HEK293 (cell line): ENCODE measurements around the gene TOPBP1.
A peak's percentile ranks its signal among the peaks of the same experiment; 100 is the strongest.

Source experiments
- CTCF ChIA-PET: fragments of 350-600 bp; formaldehyde crosslinking; extraction: SDS; loops from one replicate; lab custom pipeline; 2021; ENCODE audit warnings: antibody characterized with exemption; lab: Yijun Ruan, JAX
- POLR2A ChIA-PET: fragments of 300-600 bp; formaldehyde crosslinking; extraction: SDS; loops from one replicate; lab custom pipeline; 2020; ENCODE audit warnings: antibody characterized with exemption, inconsistent platforms; lab: Yijun Ruan, JAX
- H3K27ac ChIP-seq: fragments of 200-500 bp; sonication (Bioruptor generic); 2 replicates; pipeline ENCODE4 v1.5.1; 2014; ENCODE audit warnings: low read depth, low read length, control low read depth, inconsistent platforms; ENCODE audit errors: extremely low read depth
- H3K36me3 ChIP-seq, 2 experiments: fragments of 200-500 bp in 1 of 2; sonication (Bioruptor generic) in 1 of 2; 1 replicate in 1 of 2; 2 replicates in 1 of 2; pipeline ENCODE4 v1.5.1; 2014 to 2017; ENCODE audit warnings: inconsistent platforms in 2 of 2, low read length in 2 of 2; ENCODE audit not compliant: control insufficient read depth in 2 of 2, insufficient read depth in 1 of 2
- H3K4me1 ChIP-seq: fragments of 200-500 bp; sonication (Bioruptor generic); 2 replicates; pipeline ENCODE4 v1.5.1; 2014; ENCODE audit warnings: mild to moderate bottlenecking, low read length, inconsistent platforms; ENCODE audit not compliant: control insufficient read depth, insufficient read depth
- H3K4me3 ChIP-seq: 2 replicates; pipeline ENCODE4 v1.5.1; 2011; ENCODE audit warnings: low read depth, mild to moderate bottlenecking, control low read depth, low read length, moderate library complexity
- H3K9me3 ChIP-seq: fragments of 200-500 bp; sonication (Bioruptor generic); 2 replicates; pipeline ENCODE4 v1.5.1; 2014; ENCODE audit warnings: low read depth, low read length, inconsistent platforms; ENCODE audit not compliant: control insufficient read depth, insufficient read depth
- BCL11B ChIP-seq: fragments of 450-650 bp; formaldehyde crosslinking; IDR thresholded peaks from 2 replicates; pipeline ENCODE4 v1.5.1; 2016; ENCODE audit warnings: low read depth, missing biosample characterization, missing genetic modification characterization
- GLIS1 ChIP-seq: fragments of 450-650 bp; formaldehyde crosslinking; IDR thresholded peaks from 2 replicates; pipeline ENCODE4 v1.5.1; 2016; ENCODE audit warnings: missing biosample characterization, missing genetic modification characterization
- KLF1 ChIP-seq: fragments of 450-650 bp; formaldehyde crosslinking; IDR thresholded peaks from 2 replicates; pipeline ENCODE4 v1.5.1; 2016; ENCODE audit warnings: missing biosample characterization, missing genetic modification characterization
- ZFHX2 ChIP-seq: fragments of 450-650 bp; formaldehyde crosslinking; conservative IDR thresholded peaks from 2 replicates; pipeline ENCODE4 v1.5.1; 2016; ENCODE audit warnings: missing biosample characterization, missing genetic modification characterization
- ZNF169 ChIP-seq: fragments of 450-650 bp; formaldehyde crosslinking; IDR thresholded peaks from 2 replicates; pipeline ENCODE4 v1.5.1; 2016; ENCODE audit warnings: missing biosample characterization, missing genetic modification characterization
- ZNF19 ChIP-seq: fragments of 450-650 bp; formaldehyde crosslinking; IDR thresholded peaks from 2 replicates; pipeline ENCODE4; 2016; ENCODE audit warnings: missing biosample characterization, missing genetic modification characterization, low read depth
- ZNF211 ChIP-seq: fragments of 450-650 bp; formaldehyde crosslinking; IDR thresholded peaks from 2 replicates; pipeline ENCODE4 v1.5.1; 2016; ENCODE audit warnings: low read depth, missing biosample characterization, missing genetic modification characterization
- ZNF223 ChIP-seq: fragments of 450-650 bp; formaldehyde crosslinking; IDR thresholded peaks from 2 replicates; pipeline ENCODE4 v1.5.1; 2016; ENCODE audit warnings: missing biosample characterization, missing genetic modification characterization
- ZNF335 ChIP-seq: fragments of 450-650 bp; formaldehyde crosslinking; conservative IDR thresholded peaks from 2 replicates; pipeline ENCODE4 v1.5.1; 2016; ENCODE audit warnings: missing biosample characterization, missing genetic modification characterization
- ZNF433 ChIP-seq: fragments of 450-650 bp; formaldehyde crosslinking; IDR thresholded peaks from 2 replicates; pipeline ENCODE4 v1.5.1; 2016; ENCODE audit warnings: missing biosample characterization, missing genetic modification characterization, low read depth
- ZNF510 ChIP-seq: fragments of 450-650 bp; formaldehyde crosslinking; IDR thresholded peaks from 2 replicates; pipeline ENCODE4 v1.5.1; 2018; ENCODE audit warnings: mild to moderate bottlenecking, missing genetic modification characterization, missing biosample characterization; ENCODE audit not compliant: insufficient replicate concordance
- ZNF621 ChIP-seq: fragments of 450-650 bp; formaldehyde crosslinking; IDR thresholded peaks from 2 replicates; pipeline ENCODE4 v1.5.1; 2017; ENCODE audit warnings: missing biosample characterization, missing genetic modification characterization
- ZNF626 ChIP-seq: fragments of 450-650 bp; sonication (Bioruptor Pico); formaldehyde crosslinking; IDR thresholded peaks from 2 replicates; pipeline ENCODE4 v1.5.1; 2018; ENCODE audit warnings: missing biosample characterization, missing genetic modification characterization, inconsistent platforms
- ZNF677 ChIP-seq: fragments of 450-650 bp; IDR thresholded peaks from 2 replicates; pipeline ENCODE4 v1.5.0; 2018; ENCODE audit warnings: missing biosample characterization, mild to moderate bottlenecking, missing genetic modification characterization, moderate library complexity
- ZNF776 ChIP-seq: fragments of 450-650 bp; formaldehyde crosslinking; IDR thresholded peaks from 2 replicates; pipeline ENCODE4 v1.5.0; 2017; ENCODE audit warnings: missing biosample characterization, missing genetic modification characterization, borderline replicate concordance
- TF ChIP-seq, protein P1 (sequence below): fragments of 450-650 bp; formaldehyde crosslinking; IDR thresholded peaks from 2 replicates; pipeline ENCODE4 v1.5.1; 2016; ENCODE audit warnings: missing biosample characterization, missing genetic modification characterization
- TF ChIP-seq, protein P2 (sequence below): fragments of 450-650 bp; formaldehyde crosslinking; IDR thresholded peaks from 2 replicates; pipeline ENCODE4 v1.5.1; 2016; ENCODE audit warnings: missing biosample characterization, missing genetic modification characterization
- TF ChIP-seq, protein P3 (sequence below): fragments of 450-650 bp; formaldehyde crosslinking; IDR thresholded peaks from 2 replicates; pipeline ENCODE4 v1.5.1; 2016; ENCODE audit warnings: missing biosample characterization, missing genetic modification characterization, low read depth
- TF ChIP-seq, protein P4 (sequence below): fragments of 450-650 bp; formaldehyde crosslinking; IDR thresholded peaks from 2 replicates; pipeline ENCODE4 v1.5.1; 2016; ENCODE audit warnings: missing biosample characterization, missing genetic modification characterization
- TF ChIP-seq, protein P5 (sequence below): fragments of 450-650 bp; formaldehyde crosslinking; IDR thresholded peaks from 2 replicates; pipeline ENCODE4 v1.5.1; 2016; ENCODE audit warnings: missing biosample characterization, missing genetic modification characterization
- TF ChIP-seq, protein P6 (sequence below): fragments of 450-650 bp; formaldehyde crosslinking; IDR thresholded peaks from 2 replicates; pipeline ENCODE4 v1.5.1; 2017; ENCODE audit warnings: missing biosample characterization, missing genetic modification characterization
- TF ChIP-seq, protein P7 (sequence below): fragments of 450-650 bp; formaldehyde crosslinking; IDR thresholded peaks from 2 replicates; pipeline ENCODE4 v1.5.1; 2016; ENCODE audit warnings: missing biosample characterization, missing genetic modification characterization

Gene TOPBP1

DNA sequence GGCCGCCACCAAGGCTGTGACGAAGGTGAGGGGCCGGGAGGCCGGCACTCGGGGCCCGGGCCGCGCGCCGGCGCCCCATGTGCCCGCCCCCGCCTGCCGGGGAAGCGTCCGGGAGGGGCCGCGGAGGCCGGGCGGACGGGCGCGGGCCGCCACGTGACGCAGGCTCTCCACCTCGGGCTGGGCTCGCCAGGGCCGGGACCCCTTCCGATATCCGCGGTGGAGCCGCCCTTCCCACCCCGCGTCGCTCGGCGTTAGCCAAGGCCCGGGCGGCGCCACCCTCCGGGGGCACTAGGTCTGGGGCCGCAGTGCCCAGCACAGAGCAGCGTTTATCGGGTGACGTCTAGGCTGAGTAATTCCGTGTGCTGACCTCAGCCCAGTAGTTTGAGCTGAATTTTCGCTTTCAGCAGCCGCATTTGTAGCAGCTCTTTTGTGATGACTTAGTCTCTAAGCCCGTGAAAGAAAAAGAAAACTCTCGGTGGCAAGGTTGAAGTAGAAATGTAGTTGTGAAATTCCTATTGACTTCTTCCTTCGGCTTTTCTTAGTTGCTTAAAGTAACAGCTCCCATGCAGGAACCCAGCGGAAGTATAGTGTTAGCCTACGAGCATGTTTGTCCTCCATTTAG lies 87.4 kb downstream of the TOPBP1 start:
- peaks cover 3% of the 10 kb centered on the region; the same call in 1 of the 2 replicates for H3K4me1 ChIP-seq
- H3K9me3 ChIP-seq, result no peaks in the 10 kb centered on the region
- peaks cover 13 to 44% of the 10 kb centered on the region in 2 experiments for H3K36me3 ChIP-seq
- H3K27ac ChIP-seq, result peak overlapping the region; percentile 89
- ChIA-PET CTCF (no interaction called here), POLR2A (interaction anchor here (0.6 to 1.4 kb wide), 4 partner anchors 27 to 656 kb away, joined by 3 to 7 read pairs (median 4); no protein-coding TSS in a partner anchor)
- H3K4me3 ChIP-seq, result peak overlapping the region; percentile 85
- TF ChIP-seq, protein P1, sequence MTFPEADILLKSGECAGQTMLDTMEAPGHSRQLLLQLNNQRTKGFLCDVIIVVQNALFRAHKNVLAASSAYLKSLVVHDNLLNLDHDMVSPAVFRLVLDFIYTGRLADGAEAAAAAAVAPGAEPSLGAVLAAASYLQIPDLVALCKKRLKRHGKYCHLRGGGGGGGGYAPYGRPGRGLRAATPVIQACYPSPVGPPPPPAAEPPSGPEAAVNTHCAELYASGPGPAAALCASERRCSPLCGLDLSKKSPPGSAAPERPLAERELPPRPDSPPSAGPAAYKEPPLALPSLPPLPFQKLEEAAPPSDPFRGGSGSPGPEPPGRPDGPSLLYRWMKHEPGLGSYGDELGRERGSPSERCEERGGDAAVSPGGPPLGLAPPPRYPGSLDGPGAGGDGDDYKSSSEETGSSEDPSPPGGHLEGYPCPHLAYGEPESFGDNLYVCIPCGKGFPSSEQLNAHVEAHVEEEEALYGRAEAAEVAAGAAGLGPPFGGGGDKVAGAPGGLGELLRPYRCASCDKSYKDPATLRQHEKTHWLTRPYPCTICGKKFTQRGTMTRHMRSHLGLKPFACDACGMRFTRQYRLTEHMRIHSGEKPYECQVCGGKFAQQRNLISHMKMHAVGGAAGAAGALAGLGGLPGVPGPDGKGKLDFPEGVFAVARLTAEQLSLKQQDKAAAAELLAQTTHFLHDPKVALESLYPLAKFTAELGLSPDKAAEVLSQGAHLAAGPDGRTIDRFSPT (tag by site-specific recombination), result peak; percentile 73
- TF ChIP-seq ZNF677 (tag by site-specific recombination), result no peak
- peak; percentile 36; the same call in 1 of the 2 replicates for TF ChIP-seq GLIS1 (tag by site-specific recombination)
- no peak for TF ChIP-seq ZNF621 (tag by site-specific recombination)
- TF ChIP-seq, protein P2, sequence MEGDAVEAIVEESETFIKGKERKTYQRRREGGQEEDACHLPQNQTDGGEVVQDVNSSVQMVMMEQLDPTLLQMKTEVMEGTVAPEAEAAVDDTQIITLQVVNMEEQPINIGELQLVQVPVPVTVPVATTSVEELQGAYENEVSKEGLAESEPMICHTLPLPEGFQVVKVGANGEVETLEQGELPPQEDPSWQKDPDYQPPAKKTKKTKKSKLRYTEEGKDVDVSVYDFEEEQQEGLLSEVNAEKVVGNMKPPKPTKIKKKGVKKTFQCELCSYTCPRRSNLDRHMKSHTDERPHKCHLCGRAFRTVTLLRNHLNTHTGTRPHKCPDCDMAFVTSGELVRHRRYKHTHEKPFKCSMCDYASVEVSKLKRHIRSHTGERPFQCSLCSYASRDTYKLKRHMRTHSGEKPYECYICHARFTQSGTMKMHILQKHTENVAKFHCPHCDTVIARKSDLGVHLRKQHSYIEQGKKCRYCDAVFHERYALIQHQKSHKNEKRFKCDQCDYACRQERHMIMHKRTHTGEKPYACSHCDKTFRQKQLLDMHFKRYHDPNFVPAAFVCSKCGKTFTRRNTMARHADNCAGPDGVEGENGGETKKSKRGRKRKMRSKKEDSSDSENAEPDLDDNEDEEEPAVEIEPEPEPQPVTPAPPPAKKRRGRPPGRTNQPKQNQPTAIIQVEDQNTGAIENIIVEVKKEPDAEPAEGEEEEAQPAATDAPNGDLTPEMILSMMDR, result peak; percentile 25; the same call in 1 of the 2 replicates
- TF ChIP-seq BCL11B (tag by site-specific recombination), result no peak
- TF ChIP-seq ZNF19 (tag by site-specific recombination), result no peak
- TF ChIP-seq ZNF223 (tag by site-specific recombination), result no peak
- TF ChIP-seq, protein P3, sequence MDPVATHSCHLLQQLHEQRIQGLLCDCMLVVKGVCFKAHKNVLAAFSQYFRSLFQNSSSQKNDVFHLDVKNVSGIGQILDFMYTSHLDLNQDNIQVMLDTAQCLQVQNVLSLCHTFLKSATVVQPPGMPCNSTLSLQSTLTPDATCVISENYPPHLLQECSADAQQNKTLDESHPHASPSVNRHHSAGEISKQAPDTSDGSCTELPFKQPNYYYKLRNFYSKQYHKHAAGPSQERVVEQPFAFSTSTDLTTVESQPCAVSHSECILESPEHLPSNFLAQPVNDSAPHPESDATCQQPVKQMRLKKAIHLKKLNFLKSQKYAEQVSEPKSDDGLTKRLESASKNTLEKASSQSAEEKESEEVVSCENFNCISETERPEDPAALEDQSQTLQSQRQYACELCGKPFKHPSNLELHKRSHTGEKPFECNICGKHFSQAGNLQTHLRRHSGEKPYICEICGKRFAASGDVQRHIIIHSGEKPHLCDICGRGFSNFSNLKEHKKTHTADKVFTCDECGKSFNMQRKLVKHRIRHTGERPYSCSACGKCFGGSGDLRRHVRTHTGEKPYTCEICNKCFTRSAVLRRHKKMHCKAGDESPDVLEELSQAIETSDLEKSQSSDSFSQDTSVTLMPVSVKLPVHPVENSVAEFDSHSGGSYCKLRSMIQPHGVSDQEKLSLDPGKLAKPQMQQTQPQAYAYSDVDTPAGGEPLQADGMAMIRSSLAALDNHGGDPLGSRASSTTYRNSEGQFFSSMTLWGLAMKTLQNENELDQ (tag by site-specific recombination), result no peak
- TF ChIP-seq ZNF626 (tag by site-specific recombination), result no peak
- TF ChIP-seq, protein P4, sequence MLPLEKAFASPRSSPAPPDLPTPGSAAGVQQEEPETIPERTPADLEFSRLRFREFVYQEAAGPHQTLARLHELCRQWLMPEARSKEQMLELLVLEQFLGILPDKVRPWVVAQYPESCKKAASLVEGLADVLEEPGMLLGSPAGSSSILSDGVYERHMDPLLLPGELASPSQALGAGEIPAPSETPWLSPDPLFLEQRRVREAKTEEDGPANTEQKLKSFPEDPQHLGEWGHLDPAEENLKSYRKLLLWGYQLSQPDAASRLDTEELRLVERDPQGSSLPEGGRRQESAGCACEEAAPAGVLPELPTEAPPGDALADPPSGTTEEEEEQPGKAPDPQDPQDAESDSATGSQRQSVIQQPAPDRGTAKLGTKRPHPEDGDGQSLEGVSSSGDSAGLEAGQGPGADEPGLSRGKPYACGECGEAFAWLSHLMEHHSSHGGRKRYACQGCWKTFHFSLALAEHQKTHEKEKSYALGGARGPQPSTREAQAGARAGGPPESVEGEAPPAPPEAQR, result no peak
- no peak for TF ChIP-seq ZNF169
- TF ChIP-seq, protein P5, sequence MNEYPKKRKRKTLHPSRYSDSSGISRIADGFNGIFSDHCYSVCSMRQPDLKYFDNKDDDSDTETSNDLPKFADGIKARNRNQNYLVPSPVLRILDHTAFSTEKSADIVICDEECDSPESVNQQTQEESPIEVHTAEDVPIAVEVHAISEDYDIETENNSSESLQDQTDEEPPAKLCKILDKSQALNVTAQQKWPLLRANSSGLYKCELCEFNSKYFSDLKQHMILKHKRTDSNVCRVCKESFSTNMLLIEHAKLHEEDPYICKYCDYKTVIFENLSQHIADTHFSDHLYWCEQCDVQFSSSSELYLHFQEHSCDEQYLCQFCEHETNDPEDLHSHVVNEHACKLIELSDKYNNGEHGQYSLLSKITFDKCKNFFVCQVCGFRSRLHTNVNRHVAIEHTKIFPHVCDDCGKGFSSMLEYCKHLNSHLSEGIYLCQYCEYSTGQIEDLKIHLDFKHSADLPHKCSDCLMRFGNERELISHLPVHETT (tag by site-specific recombination), result no peak
- peak; percentile 36; the same call in 1 of the 2 replicates for TF ChIP-seq ZNF335
- TF ChIP-seq KLF1, result no peak
- TF ChIP-seq, protein P6, sequence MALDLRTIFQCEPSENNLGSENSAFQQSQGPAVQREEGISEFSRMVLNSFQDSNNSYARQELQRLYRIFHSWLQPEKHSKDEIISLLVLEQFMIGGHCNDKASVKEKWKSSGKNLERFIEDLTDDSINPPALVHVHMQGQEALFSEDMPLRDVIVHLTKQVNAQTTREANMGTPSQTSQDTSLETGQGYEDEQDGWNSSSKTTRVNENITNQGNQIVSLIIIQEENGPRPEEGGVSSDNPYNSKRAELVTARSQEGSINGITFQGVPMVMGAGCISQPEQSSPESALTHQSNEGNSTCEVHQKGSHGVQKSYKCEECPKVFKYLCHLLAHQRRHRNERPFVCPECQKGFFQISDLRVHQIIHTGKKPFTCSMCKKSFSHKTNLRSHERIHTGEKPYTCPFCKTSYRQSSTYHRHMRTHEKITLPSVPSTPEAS (tag by site-specific recombination), result no peak
- no peak for TF ChIP-seq ZNF211
- TF ChIP-seq ZNF776 (tag by site-specific recombination), result no peak
- TF ChIP-seq ZNF510 (tag by site-specific recombination), result no peak
- TF ChIP-seq, protein P7, sequence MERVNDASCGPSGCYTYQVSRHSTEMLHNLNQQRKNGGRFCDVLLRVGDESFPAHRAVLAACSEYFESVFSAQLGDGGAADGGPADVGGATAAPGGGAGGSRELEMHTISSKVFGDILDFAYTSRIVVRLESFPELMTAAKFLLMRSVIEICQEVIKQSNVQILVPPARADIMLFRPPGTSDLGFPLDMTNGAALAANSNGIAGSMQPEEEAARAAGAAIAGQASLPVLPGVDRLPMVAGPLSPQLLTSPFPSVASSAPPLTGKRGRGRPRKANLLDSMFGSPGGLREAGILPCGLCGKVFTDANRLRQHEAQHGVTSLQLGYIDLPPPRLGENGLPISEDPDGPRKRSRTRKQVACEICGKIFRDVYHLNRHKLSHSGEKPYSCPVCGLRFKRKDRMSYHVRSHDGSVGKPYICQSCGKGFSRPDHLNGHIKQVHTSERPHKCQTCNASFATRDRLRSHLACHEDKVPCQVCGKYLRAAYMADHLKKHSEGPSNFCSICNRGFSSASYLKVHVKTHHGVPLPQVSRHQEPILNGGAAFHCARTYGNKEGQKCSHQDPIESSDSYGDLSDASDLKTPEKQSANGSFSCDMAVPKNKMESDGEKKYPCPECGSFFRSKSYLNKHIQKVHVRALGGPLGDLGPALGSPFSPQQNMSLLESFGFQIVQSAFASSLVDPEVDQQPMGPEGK (tag by site-specific recombination), result peak; percentile 68
- no peak for TF ChIP-seq ZNF433 (tag by site-specific recombination)
- TF ChIP-seq ZFHX2 (tag by site-specific recombination), result no peak
